ENCODE results near the gene TNNI2. TPM values are rescaled to one million over a fixed set of nuclear protein-coding genes. Genes with fewer than 3 reads are reported as not detected.

TNNI2 gene
- total RNA-seq, 1 experiment from 2014 or later, result 0.55 TPM

- ChIA-PET CTCF (no interaction called here), POLR2A (ENCODE audit: unreplicated experiment) (no interaction called here)
- H2AFZ ChIP-seq (ENCODE audit: low read length), result no peak overlapping the region
- BruUV-seq (replicated peaks), result no TSS peak
- ATAC-seq, result no peak
- H3K4me3 ChIP-seq (ENCODE audit: low read length), result no peak overlapping the region
- H3K9ac ChIP-seq (ENCODE audit: low read length), result no peak overlapping the region
- H3K36me3 ChIP-seq (ENCODE audit: low read depth, low read length), result no peaks in the 10 kb centered on the region
- H3K9me3 ChIP-seq (ENCODE audit: low read length), result no peaks in the 10 kb centered on the region
- H3K9me2 ChIP-seq (replicated peaks; ENCODE audit: low read length), result no peaks in the 10 kb centered on the region
- no peak for DNase-seq
- H3F3A ChIP-seq (ENCODE audit: low read length, unreplicated experiment), result no peaks in the 10 kb centered on the region
- H3K27me3 ChIP-seq (ENCODE audit: low read length), result peaks cover 32% of the 10 kb centered on the region
- H3K27ac ChIP-seq (ENCODE audit: low read length), result no peak overlapping the region
- no peak overlapping the region for H3K4me2 ChIP-seq (ENCODE audit: low read length)
- no peaks in the 10 kb centered on the region for H3K79me2 ChIP-seq (ENCODE audit: low read length)
- H4K20me1 ChIP-seq (ENCODE audit: low read length), result no peaks in the 10 kb centered on the region
- intact Hi-C loops (cut with micrococcal nuclease), result no loop called here
- TF ChIP-seq EZH2 (IDR thresholded peaks at IDR 0.05; ENCODE audit: low read length, unreplicated experiment) (no peak), CTCF (conservative IDR thresholded peaks at IDR 0.05; ENCODE audit: low read depth, low read length) (no peak), EZH2phosphoT487 (IDR thresholded peaks at IDR 0.05; ENCODE audit: borderline replicate concordance, low read length) (no peak)
- peaks cover under 1% of the 10 kb centered on the region for H3K4me1 ChIP-seq (ENCODE audit: insufficient read depth, low read length)
Measured at GRCh38 chr11:1868636-1869291, 30.0 kb downstream of the TNNI2 start.

- no peak for TF ChIP-seq EZH2phosphoT487 (IDR thresholded peaks at IDR 0.05; ENCODE audit: borderline replicate concordance, low read length)
- no peak for TF ChIP-seq EZH2 (IDR thresholded peaks at IDR 0.05; ENCODE audit: low read length, unreplicated experiment)
- no peak for TF ChIP-seq CTCF (conservative IDR thresholded peaks at IDR 0.05; ENCODE audit: low read depth, low read length)
- no peak for ATAC-seq
- Histone ChIP-seq H3K27ac (ENCODE audit: low read length) (no peak overlapping the region), H3K9ac (ENCODE audit: low read length) (no peak overlapping the region), H3K4me3 (ENCODE audit: low read length) (no peak overlapping the region), H3K4me2 (ENCODE audit: low read length) (no peak overlapping the region), H3K27me3 (ENCODE audit: low read length) (peaks cover 32% of the 10 kb centered on the region), H3K9me3 (ENCODE audit: low read length) (no peaks in the 10 kb centered on the region), H3F3A (ENCODE audit: low read length, unreplicated experiment) (no peaks in the 10 kb centered on the region), H4K20me1 (ENCODE audit: low read length) (no peaks in the 10 kb centered on the region), H3K9me2 (replicated peaks; ENCODE audit: low read length) (no peaks in the 10 kb centered on the region), H3K4me1 (ENCODE audit: insufficient read depth, low read length) (no peaks in the 10 kb centered on the region), H2AFZ (ENCODE audit: low read length) (no peak overlapping the region), H3K79me2 (ENCODE audit: low read length) (no peaks in the 10 kb centered on the region), H3K36me3 (ENCODE audit: low read depth, low read length) (no peaks in the 10 kb centered on the region)
- intact Hi-C loops (cut with micrococcal nuclease), result no loop called here
- DNase-seq, result no peak
- ChIA-PET CTCF (no interaction called here), POLR2A (ENCODE audit: unreplicated experiment) (no interaction called here)
- BruUV-seq (replicated peaks), result no TSS peak
Measured at GRCh38 chr11:1869427-1870325, 30.9 kb downstream of the TNNI2 start.

DNA sequence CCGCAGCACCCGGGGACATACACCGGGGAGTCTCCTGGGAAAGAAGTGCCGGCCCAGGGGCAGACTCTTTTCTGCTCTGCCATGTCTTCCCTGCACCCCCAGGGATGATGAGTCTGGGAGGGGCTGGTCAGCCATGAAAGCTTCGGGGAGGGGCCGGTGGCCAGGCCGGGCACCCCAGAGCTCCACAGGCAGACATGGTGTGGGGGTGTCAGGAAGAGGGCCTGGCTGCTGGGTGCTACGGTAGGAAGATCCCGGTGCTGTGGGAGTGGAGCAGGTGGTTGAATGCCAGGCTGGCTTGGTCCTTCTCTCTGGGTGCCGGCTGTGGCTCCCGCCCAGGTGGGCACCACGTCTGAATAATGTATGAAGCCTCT is 31.5 kb downstream of the TNNI2 start:
- intact Hi-C loops (cut with micrococcal nuclease), result no loop called here
- POLR2A ChIA-PET (ENCODE audit: unreplicated experiment), result no interaction called here
- TF ChIP-seq EZH2 (IDR thresholded peaks at IDR 0.05; ENCODE audit: low read length, unreplicated experiment) (no peak), EZH2phosphoT487 (IDR thresholded peaks at IDR 0.05; ENCODE audit: borderline replicate concordance, low read length) (no peak), CTCF (conservative IDR thresholded peaks at IDR 0.05; ENCODE audit: low read depth, low read length) (no peak)

More for the DNA sequence above, 31.5 kb downstream of the TNNI2 start:
- Histone ChIP-seq H3K27ac (ENCODE audit: low read length) (no peak overlapping the region), H3K36me3 (ENCODE audit: low read depth, low read length) (no peaks in the 10 kb centered on the region), H3K4me1 (ENCODE audit: insufficient read depth, low read length) (no peaks in the 10 kb centered on the region), H3K9me2 (replicated peaks; ENCODE audit: low read length) (no peaks in the 10 kb centered on the region), H3F3A (ENCODE audit: low read length, unreplicated experiment) (no peaks in the 10 kb centered on the region), H3K27me3 (ENCODE audit: low read length) (peaks cover 32% of the 10 kb centered on the region), H3K79me2 (ENCODE audit: low read length) (no peaks in the 10 kb centered on the region), H3K4me3 (ENCODE audit: low read length) (no peak overlapping the region), H2AFZ (ENCODE audit: low read length) (no peak overlapping the region), H3K9me3 (ENCODE audit: low read length) (no peaks in the 10 kb centered on the region), H3K4me2 (ENCODE audit: low read length) (no peak overlapping the region), H3K9ac (ENCODE audit: low read length) (no peak overlapping the region), H4K20me1 (ENCODE audit: low read length) (no peaks in the 10 kb centered on the region)
- no TSS peak for BruUV-seq (replicated peaks)
- DNase-seq, result no peak
- no peak for ATAC-seq
- CTCF ChIA-PET, result no interaction called here

All from PC-3 (cell line).